GM12801 (cell line): ENCODE measurements around the gene ZIC1.

Experiments
- TF ChIP-seq, protein P1 (sequence below): IDR thresholded peaks from one replicate; pipeline ENCODE4 v1.5.1; 2011; ENCODE audit warnings: control low read depth; ENCODE audit not compliant: insufficient read length; ENCODE audit errors: extremely low read depth

ZIC1 gene

GRCh38 chr3:147418808-147419701 is 9.9 kb downstream of the ZIC1 start:
- TF ChIP-seq, protein P1, sequence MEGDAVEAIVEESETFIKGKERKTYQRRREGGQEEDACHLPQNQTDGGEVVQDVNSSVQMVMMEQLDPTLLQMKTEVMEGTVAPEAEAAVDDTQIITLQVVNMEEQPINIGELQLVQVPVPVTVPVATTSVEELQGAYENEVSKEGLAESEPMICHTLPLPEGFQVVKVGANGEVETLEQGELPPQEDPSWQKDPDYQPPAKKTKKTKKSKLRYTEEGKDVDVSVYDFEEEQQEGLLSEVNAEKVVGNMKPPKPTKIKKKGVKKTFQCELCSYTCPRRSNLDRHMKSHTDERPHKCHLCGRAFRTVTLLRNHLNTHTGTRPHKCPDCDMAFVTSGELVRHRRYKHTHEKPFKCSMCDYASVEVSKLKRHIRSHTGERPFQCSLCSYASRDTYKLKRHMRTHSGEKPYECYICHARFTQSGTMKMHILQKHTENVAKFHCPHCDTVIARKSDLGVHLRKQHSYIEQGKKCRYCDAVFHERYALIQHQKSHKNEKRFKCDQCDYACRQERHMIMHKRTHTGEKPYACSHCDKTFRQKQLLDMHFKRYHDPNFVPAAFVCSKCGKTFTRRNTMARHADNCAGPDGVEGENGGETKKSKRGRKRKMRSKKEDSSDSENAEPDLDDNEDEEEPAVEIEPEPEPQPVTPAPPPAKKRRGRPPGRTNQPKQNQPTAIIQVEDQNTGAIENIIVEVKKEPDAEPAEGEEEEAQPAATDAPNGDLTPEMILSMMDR, result no peak

DNA sequence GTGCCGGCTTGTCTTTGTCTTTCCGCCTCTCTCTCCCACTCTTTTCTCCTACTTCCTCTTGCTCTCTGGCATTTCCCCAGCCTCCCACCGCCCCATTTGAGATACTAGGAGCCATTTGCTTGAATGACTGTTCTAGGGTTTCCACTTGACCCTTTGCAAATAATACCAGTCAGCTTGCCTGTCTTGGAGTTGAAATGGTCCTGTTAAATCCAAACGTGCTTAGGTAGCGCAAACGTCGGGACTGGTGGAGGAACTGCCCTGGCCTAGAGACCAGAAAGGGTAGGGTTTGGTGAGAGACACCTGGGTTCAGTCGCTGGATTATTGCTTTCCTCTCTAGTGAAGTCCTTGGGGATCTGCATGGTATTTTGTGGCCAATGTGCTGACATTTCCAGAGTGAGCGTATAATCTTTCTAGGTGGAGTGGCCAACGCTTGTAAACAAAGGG is 10.6 kb downstream of the ZIC1 start:
- TF ChIP-seq, protein P1, result no peak

GRCh38 chr3:147420353-147421183 is 11.4 kb downstream of the ZIC1 start:
- TF ChIP-seq, protein P1, result no peak

GRCh38 chr3:147421184-147421912 is 12.2 kb downstream of the ZIC1 start:
- TF ChIP-seq, protein P1, result no peak

GRCh38 chr3:147422196-147422595 is 13.0 kb downstream of the ZIC1 start:
- TF ChIP-seq, protein P1, result no peak

- TF ChIP-seq, protein P1, result no peak
These were observed 13.7 kb downstream of the ZIC1 start for GRCh38 chr3:147422601-147423536.
